ENCODE results near the gene EHBP1L1.

Gene EHBP1L1

DNA sequence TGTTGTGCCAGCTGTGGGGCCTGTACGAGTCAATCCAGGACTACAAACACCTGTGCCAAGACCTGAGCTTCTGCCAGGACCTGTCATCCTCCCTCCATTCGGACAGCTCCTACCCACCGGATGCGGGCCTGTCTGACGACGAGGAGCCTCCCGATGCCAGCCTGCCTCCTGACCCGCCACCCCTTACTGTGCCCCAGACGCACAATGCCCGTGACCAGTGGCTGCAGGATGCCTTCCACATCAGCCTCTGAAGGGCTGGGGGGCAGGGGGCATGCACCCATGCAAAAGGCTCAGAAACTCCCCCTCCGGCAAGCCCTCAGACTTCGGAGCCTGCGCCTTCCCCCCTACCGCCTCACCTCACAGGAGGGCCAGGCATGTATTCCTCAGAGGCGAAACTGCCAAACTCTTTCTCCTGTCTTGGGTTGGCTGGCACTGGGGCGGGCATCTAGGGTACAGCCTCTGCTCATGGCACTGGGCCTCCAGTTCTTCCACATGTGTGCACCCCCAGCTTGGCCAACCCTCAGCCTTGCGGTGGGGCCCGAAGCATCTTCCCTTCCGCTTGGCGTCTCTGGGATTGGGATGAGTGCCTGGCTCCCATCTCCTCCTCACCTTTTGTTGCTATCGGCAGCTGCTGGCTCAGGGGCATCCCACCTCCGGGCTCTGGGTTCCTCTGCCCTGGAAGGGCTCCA is 2.3 kb upstream of the EHBP1L1 start:
- ATAC-seq: no peak
- TF ChIP-seq ZNF565 (CRISPR knock-in tag; conservative IDR thresholded peaks at IDR 0.05; ENCODE audit: low read depth): no peak
- no peak for TF ChIP-seq GLIS3 (CRISPR knock-in tag; IDR thresholded peaks at IDR 0.05)
- TF ChIP-seq ZC3H10 (CRISPR knock-in tag; IDR thresholded peaks at IDR 0.05): no peak
- TF ChIP-seq, protein P1, sequence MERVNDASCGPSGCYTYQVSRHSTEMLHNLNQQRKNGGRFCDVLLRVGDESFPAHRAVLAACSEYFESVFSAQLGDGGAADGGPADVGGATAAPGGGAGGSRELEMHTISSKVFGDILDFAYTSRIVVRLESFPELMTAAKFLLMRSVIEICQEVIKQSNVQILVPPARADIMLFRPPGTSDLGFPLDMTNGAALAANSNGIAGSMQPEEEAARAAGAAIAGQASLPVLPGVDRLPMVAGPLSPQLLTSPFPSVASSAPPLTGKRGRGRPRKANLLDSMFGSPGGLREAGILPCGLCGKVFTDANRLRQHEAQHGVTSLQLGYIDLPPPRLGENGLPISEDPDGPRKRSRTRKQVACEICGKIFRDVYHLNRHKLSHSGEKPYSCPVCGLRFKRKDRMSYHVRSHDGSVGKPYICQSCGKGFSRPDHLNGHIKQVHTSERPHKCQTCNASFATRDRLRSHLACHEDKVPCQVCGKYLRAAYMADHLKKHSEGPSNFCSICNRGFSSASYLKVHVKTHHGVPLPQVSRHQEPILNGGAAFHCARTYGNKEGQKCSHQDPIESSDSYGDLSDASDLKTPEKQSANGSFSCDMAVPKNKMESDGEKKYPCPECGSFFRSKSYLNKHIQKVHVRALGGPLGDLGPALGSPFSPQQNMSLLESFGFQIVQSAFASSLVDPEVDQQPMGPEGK (CRISPR knock-in tag; IDR thresholded peaks at IDR 0.05; ENCODE audit: borderline replicate concordance): no peak
- no peak for TF ChIP-seq CREB5 (CRISPR knock-in tag; IDR thresholded peaks at IDR 0.05; ENCODE audit: low read depth)
- TF ChIP-seq ZFP30 (CRISPR knock-in tag; IDR thresholded peaks at IDR 0.05): no peak

GRCh38 chr11:65574109-65574810 is 1.6 kb upstream of the EHBP1L1 start:
- peak; percentile 30 for ATAC-seq
- TF ChIP-seq ESRRG (CRISPR knock-in tag; IDR thresholded peaks at IDR 0.05) (no peak), ZFP30 (CRISPR knock-in tag; IDR thresholded peaks at IDR 0.05) (no peak), ZC3H10 (CRISPR knock-in tag; IDR thresholded peaks at IDR 0.05) (no peak)

GRCh38 chr11:65574811-65575567 is 864 bp upstream of the EHBP1L1 start:
- TF ChIP-seq PPARA (CRISPR knock-in tag; IDR thresholded peaks at IDR 0.05; ENCODE audit: borderline replicate concordance): no peak
- TF ChIP-seq, protein P2, sequence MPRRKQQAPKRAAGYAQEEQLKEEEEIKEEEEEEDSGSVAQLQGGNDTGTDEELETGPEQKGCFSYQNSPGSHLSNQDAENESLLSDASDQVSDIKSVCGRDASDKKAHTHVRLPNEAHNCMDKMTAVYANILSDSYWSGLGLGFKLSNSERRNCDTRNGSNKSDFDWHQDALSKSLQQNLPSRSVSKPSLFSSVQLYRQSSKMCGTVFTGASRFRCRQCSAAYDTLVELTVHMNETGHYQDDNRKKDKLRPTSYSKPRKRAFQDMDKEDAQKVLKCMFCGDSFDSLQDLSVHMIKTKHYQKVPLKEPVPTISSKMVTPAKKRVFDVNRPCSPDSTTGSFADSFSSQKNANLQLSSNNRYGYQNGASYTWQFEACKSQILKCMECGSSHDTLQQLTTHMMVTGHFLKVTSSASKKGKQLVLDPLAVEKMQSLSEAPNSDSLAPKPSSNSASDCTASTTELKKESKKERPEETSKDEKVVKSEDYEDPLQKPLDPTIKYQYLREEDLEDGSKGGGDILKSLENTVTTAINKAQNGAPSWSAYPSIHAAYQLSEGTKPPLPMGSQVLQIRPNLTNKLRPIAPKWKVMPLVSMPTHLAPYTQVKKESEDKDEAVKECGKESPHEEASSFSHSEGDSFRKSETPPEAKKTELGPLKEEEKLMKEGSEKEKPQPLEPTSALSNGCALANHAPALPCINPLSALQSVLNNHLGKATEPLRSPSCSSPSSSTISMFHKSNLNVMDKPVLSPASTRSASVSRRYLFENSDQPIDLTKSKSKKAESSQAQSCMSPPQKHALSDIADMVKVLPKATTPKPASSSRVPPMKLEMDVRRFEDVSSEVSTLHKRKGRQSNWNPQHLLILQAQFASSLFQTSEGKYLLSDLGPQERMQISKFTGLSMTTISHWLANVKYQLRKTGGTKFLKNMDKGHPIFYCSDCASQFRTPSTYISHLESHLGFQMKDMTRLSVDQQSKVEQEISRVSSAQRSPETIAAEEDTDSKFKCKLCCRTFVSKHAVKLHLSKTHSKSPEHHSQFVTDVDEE (CRISPR knock-in tag; IDR thresholded peaks at IDR 0.05): no peak
- TF ChIP-seq ZNF70 (CRISPR knock-in tag; IDR thresholded peaks at IDR 0.05): no peak
- no peak for TF ChIP-seq ISL1 (CRISPR knock-in tag; IDR thresholded peaks at IDR 0.05)
- TF ChIP-seq ZFP3 (CRISPR knock-in tag; IDR thresholded peaks at IDR 0.05): no peak
- TF ChIP-seq, protein P3, sequence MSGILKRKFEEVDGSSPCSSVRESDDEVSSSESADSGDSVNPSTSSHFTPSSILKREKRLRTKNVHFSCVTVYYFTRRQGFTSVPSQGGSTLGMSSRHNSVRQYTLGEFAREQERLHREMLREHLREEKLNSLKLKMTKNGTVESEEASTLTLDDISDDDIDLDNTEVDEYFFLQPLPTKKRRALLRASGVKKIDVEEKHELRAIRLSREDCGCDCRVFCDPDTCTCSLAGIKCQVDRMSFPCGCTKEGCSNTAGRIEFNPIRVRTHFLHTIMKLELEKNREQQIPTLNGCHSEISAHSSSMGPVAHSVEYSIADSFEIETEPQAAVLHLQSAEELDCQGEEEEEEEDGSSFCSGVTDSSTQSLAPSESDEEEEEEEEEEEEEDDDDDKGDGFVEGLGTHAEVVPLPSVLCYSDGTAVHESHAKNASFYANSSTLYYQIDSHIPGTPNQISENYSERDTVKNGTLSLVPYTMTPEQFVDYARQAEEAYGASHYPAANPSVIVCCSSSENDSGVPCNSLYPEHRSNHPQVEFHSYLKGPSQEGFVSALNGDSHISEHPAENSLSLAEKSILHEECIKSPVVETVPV (CRISPR knock-in tag; IDR thresholded peaks at IDR 0.05): peak; percentile 64; the same call in 1 of the 2 replicates
- no peak for TF ChIP-seq ZNF565 (CRISPR knock-in tag; conservative IDR thresholded peaks at IDR 0.05; ENCODE audit: low read depth)
- no peak for TF ChIP-seq ARNTL (CRISPR knock-in tag; IDR thresholded peaks at IDR 0.05; ENCODE audit: borderline replicate concordance, low read depth)
- no peak for TF ChIP-seq CSDC2 (CRISPR knock-in tag; IDR thresholded peaks at IDR 0.05)
- no peak for ATAC-seq

DNA sequence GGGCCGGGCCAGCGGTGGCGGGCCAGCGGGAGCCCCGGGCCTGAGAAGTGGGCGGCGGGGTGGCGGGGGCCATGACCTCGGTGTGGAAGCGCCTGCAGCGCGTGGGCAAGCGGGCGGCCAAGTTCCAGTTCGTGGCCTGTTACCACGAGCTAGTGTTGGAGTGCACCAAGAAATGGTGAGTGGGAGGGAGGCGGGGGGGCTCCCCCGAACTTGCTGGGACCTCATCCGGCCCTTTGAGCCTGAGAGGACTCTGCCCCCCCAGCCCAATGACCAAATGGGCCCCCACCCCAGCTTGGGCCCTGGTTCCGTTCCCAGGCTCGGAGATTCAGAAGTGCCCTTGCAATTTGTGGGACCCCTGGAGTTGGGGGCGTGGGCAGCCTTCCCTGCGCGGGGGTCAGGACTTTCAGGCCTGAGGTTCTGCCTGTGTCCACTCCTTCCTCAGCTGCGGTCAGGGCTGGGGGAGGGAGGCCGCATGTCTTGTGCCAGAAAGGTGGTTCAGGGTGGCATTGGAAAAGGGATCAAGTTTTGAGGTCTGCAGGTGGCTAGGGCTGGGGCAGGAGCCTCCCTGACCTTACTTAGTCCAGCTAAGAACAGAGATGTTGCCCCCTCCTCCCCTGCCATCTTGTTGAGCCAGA is 496 bp downstream of the EHBP1L1 start:
- TF ChIP-seq, protein P1 (CRISPR knock-in tag; IDR thresholded peaks at IDR 0.05; ENCODE audit: borderline replicate concordance): peak; percentile 72; the same call in 1 of the 2 replicates
- no peak for TF ChIP-seq POU6F1 (CRISPR knock-in tag; IDR thresholded peaks at IDR 0.05; ENCODE audit: borderline replicate concordance, low read depth)
- TF ChIP-seq, protein P3 (CRISPR knock-in tag; IDR thresholded peaks at IDR 0.05): peak; percentile 50; the same call in 1 of the 2 replicates
- no peak for ATAC-seq
